Dermis blood vessel endothelial cell (primary cell): ENCODE results near the gene PTPRE. TPM values are rescaled to one million over a fixed set of nuclear protein-coding genes. Genes with fewer than 3 reads are reported as not detected.

ENCODE experiments used
- DNase-seq: peaks from one replicate; pipeline ENCODE4 v3.0.0; 2010
- total RNA-seq: library from RNA; depleted of rRNA; stranded (reverse); fragments of >200 nt; gene quantifications from 2 replicates; pipeline ENCODE4 v1.2.3, GENCODE V29; 2014

The PTPRE gene
- total RNA-seq, 1 donor from 2014 or later: 178 TPM

DNA sequence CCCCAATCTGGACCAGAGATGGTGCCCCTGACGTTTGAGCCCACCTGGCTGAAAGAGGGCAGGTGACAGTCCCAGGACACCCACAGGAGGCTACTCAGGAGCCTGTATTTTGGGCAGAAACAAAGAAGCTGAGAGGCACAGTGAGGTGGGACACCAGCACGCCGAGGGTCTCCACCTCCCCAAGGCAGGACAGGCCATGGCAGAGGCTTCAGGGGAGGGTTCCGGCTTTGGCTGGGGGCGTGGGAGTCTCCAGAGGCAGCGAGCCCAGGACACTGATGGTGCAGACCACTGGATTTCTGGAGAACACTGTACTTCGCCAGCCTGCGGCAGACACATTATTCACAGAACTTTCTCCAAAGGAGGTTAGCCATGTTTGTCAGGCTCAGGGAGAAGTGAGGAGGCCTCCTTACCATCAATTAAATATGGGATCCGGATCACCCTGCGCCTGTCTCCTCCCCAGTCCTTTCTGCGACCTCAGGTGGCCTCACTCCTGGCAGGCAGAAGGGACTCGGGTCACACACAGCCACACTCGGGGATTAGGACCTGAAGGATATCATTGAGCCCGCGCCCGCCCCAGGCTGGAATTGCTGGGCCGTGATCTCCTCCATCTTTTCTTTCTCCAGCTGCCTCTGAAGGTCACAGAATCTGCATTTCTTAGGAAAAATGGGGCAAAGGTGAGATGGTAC lies 121.1 kb downstream of the PTPRE start:
- DNase-seq: no peak

DNA sequence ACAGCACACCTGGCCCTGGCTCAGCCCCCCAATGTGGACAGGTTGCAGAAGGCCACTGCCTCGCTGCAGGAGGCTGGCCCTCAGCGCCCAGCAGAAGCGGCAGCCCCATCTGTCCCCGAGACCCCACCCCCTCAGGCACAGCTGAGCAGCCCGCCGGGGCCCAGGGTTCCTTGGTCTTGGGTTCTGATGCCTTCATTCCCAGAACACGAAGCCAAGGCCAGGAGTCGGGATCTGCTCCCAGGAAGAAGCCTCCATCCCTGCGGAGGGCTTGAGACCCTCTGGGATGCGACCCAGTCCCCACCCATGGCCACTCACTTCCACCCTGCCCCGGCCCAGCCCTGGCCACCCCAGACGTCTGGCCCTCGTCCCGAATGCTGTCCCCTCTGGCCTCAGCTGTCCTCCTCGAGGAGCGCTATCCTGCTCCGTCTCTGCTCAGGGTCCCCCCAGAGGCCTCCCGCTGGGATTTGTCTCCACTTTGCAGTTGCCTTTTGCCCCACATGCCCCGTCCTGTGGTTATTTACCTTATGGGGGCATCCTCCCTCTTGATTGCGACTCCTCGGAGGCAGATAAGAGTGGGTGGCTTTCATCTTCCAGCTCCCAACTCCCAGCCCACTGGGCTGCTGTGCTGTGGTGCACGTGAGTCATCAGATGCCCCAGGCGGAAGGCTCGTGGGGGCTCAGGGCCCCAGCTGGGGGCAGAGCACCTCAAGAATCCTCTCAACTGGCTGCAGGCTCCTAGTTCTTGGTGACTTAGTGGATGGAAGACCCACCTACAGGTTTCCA lies 121.8 kb downstream of the PTPRE start:
- DNase-seq: no peak

DNA sequence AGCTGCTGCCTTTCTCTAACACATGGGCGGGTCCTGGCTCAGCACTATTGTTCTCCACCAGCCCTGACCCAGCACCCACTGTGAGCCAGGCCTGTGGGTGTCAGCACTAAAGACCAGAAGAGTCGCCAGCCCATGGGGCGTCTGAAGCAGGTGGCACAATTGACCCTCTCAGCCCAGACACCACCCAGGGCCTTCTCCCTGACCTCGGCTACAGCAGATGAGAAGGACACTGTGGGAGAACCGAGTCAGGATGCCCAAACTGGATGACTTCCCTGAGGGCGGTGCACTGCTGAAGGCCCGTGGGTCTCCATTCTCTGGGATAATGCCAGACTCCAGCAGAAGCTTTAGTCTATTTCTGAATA lies 122.4 kb downstream of the PTPRE start:
- no peak for DNase-seq

DNA sequence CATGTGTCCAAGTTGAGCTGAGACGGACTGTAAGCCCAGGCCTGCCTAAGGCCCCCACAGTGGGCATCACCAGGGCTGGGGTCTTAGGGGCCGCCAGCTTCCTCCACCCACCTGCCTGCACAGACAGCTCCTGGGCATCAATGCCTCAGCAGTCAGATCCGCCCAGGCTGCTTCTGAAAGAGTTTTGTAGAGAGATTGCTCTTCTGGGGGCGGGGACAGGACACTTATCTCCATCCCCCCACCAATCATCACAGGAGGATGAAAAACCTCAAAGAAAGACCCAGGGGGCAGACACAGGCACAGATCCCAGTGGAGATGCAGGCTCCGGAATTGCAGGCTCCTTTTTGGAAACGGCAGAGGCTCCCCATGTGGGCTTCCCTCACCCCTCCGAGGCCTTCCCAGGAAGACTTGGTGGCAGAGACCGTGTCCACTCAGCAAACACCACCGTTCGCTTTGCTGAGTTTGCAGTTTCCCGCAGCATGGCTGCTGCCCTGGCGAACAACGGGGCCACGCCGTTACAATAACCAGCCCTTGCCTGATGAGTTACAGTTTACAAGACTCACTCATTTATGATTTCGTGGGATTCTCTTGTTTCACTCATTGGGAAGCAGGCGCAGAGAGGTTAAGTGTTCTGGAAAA lies 122.9 kb downstream of the PTPRE start:
- DNase-seq: no peak

DNA sequence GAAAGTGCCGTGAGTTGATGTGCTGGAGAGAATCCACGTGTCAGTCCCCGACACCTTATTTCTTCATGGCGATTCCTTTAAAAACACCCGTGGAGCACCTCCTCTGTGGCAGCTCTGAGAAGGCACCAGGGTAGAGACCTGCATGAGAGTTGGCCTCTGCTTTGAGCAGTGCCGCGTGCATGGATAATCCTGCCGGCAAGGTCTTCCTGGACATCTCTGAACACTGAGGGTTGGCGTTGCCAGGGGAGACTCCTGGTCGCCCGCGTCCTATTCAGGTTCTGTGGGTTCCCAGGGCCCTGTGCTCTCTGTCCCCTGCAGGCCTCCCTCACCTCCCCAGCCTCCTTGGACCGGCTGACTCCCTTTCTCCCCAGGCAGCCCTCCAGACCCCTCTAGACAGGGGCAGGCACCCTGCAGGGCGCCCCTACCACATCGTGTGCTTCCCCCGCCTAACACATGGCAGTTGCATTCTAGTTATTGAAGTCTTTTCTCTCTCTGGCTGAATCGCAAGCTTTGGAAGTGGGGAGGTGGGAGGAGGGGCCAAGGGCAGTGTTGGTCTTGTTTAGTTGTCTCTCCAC lies 123.7 kb downstream of the PTPRE start:
- DNase-seq: no peak

DNA sequence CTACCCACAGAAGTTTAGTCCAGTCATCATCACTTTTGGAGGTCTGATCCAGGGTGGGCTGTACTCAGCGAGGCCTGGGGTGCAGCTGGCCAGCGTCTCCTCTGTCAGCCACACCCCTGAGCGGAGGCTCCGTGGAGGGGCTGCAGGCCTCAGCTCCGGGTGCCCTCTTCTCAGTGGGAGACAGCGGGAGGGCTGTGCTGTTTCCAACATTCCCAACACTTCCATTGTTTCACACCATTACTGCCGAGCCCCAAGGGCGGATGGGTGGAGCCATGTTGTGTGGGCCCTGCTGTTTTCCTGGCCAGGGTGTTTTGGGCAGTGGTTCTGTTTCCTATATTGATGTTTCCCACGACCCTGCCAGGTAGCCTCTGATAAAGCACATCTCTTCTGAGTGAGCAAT lies 124.3 kb downstream of the PTPRE start:
- DNase-seq: no peak

DNA sequence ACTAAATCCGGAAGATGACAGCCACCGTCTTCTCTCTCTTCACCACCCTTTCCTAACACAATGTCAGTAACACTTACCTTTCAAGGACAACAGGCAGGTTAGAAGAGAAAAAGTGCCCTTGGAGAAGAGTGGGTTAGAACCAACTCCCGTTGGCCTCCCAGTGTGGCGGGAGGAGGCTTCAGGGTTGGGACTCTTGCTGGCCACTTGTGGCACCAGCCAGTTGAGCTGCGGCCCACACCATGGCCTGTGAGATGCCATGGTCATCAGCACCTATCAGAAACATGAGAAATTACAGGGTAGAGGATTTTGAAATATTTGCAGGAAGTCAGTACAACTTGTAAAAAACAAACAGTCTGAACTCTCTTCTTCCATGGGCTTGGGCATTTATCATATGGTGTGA lies 125.6 kb downstream of the PTPRE start:
- DNase-seq: no peak

DNA sequence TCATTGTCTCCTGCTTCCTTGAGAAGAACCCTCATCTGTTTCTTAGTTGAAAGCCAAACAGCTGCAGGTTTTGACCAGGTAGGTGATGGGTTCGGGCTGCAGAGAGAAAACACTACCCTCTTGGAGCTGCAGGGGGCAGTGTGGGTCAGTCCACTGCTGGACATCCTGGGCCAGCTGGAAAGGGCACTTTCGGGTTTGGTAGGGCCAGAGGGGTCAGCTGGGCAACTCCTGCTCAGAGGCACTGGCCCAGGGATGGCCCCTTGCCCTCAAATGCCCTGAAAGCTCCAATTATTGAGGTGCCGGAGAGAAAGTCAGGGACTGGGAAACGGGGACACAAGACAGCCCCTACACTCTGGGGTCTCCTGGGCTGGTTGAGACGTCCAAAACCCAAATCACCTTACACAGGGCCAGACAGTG lies 128.7 kb downstream of the PTPRE start:
- peak; percentile 60 for DNase-seq

DNA sequence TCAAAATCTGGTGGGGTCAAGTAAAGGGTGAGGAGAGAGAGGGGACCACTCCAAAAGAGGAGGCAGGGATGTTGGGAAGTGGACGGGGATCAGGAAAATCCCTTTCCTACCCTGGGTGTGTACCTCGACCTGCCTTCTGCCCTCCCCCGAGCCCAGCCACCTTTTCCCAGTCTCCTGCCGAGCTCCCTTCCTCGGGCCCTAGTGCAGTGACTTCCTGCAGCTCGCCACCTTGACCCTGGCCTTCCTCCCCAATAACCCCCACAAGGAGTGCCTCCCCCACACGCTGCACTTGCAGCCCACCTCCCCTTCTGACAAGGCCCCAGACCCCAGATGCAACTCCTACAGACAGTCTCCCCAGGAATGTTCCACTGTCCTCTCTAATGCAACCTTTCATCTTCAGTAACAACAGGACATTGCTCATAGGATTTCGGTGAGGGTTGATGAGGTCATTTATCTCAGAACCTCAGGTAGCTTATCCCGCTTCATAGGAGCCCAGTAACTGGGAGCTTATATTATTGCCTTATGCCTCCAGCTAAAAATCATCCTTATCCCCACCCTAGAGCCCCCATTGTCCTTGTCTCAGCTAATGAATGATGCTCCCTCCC lies 129.2 kb downstream of the PTPRE start:
- no peak for DNase-seq

DNA sequence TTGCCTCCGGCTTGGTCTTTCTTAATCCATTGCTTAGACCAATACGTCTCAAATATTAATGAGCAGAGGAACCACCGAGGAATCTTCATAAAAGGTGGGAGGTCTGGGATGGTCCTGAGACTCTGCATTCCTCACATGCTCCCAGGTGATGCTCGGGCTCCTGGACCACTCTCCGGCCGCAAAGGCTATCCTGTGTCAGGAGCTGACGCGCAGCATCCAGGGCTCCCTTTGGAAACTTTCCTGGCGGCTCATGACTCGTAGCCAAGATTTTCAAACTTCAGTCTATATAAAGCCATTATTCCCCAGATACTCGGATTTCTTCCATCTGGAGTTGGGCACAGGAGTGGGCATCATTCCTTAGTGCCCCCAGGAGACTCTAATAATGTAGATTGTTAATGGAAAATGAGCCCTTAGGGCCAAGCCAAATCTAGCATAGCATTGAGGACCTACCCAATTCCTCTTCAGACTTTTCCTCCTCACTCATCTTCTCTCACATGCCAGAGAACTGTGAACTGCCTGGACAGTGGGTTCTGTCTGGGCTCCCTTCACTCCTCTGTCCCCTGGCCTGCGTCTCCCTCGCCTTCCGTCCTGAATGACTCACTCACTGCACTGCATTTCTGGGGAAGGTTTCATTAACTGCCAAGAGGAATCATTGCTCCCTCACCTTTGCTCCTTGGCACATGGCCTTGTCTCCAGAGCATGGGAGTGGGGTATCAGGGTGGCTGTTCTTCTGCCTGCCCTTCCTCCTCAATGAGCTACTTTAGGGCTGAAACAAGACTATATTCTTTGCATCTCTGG lies 130.0 kb downstream of the PTPRE start:
- DNase-seq: peak; percentile 83

DNA sequence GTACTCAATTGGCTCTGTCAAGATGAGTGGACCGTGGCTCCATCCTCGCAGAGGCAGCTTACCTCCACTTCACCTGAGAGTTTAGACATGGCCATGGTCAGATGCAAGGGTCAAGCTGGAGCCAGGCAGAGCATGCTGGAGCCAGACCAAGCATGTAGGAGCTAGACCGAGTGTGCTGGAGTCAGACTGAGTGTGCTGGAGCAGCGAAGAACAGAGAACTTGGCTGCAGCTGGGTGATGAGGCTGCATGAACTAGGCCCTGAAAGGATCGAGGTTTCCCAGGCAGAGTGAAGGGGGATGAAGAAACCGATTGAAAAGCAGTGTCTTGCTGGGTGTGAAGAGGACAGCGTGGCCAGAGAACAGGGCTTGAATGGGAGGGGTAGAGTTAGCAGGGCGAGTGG lies 133.2 kb downstream of the PTPRE start:
- DNase-seq: no peak

DNA sequence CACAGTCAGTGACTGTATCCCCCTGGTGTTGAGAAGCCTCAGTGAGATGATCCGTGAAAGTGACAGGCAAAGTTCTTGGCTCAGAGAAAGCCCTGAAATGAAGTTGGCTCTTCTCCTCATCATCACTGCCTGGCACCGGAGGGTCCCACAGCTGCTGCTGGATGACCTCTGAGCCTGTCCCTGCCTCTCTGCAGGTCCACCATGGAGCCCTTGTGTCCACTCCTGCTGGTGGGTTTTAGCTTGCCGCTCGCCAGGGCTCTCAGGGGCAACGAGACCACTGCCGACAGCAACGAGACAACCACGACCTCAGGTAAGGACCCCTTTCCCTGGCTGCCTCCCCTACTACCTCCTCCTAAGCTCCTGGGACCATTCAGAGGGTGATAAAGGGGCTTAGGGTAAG lies 133.8 kb downstream of the PTPRE start:
- no peak for DNase-seq

DNA sequence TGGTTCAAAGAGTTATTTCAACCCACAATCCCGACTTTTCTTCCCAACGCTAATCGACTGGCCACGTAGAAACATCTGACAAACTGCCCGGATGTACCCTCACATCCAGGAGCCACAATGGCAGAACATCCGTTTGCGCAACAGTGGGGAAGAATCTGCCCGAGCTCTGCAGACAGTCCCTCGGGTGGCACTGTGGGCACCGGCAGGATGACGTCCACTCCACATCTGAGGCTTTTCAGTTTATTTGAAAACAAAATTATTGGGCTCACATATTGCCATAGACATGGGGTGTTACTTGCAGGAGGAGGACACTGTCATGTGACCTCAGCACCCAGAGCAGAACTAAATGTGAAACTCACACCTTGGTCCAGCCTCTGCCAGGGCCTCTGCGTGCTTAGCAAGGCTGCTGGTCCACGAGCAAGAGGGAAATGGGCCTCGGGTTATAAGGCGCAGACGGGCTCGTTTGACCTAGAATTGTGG lies 135.3 kb downstream of the PTPRE start:
- no peak for DNase-seq

DNA sequence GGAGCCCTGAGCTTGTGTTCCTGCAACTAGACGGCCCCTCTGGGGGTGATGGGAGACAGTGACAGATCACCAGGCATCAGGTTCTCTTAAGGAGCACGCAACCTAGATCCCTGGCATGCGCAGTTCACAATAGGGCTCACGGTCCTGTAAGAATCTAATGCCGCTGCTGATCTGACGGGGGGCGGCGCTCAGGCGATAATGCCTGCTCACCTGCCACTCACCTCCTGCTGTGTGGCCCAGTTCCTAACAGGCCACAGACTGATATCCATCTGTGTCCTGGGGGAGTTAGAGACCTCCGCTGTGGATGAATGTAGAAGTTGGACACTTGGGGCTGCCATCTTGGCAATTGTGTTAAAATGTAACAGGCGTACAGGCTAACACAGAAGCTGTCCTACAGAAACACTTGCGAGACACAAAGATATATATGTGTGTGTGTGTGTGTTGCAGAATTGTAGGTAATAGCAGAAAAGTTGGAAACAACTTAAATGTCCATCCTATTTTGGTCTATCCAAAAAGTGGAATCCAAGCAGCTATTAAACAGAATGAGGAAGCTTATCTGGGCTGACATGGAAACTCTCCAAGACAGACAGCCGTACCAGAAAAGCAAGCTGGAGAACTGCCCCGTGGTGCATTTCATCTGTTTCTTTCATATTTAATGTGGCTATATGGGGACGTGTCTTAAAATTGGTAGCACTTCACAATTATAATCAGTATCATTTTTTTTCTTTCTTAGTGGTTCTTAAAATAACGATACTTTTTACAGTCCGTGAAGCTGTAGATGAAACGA lies 136.5 kb downstream of the PTPRE start:
- DNase-seq: no peak

DNA sequence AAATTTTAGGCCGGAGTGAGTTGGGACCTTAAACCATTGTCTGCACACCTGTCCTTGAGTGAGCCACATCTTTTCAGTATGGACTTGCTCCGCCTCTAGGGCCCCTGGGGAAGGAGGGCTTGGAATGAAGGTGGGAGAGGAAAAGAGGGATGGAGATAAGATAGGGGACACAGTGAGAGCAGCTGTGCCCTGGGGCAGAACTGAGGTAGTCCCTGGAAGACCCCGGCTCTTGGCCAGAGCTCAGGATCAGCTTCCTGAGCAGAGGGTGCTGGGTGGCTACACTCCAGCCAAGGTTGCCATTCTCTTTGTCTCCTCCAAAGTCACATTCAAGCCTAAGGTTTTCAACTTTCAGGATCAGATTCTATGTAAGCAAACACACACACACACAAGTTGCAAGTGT lies 137.3 kb downstream of the PTPRE start:
- no peak for DNase-seq

DNA sequence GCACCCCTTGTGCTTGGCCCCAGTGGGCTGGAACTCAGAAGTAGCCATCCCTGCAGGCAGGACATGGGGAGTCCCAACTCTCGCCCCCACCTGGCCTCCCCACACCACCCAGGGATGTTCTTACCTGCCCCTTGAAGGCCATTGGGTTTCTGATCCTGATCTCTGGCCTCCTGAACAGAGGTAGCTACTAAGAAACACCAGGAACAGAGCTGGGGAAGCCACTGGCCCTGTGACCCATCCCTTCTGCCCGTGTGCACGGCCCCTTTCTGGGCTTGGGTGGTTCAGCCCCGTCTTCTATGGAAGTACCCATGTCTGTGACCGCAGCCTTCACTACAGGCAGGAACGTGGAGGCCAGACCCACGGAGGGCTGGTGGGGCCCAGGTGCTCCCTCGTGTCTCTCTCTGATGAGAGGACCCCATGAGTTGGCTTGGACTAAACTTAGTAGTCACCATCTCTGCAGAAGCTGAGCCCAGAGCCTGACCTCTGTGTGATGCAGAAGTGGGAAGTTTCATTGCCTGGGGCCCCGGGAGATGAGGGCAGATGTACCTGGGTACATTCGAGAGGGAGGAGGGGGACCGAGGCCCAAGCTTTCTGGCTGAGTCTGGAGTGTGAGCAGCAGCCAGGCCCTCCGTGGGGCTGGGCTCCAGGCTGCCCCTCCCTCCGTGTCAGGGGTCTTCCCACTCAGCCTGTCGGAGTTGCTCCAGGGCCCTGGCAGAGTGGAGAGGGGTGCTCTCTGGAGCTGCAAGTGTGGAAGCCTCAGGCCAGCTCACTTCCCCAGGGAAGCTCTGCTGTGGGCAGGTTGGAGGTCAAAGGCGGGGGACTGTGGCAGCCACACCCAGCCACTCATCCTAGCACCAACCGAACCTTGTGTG lies 138.3 kb downstream of the PTPRE start:
- no peak for DNase-seq

DNA sequence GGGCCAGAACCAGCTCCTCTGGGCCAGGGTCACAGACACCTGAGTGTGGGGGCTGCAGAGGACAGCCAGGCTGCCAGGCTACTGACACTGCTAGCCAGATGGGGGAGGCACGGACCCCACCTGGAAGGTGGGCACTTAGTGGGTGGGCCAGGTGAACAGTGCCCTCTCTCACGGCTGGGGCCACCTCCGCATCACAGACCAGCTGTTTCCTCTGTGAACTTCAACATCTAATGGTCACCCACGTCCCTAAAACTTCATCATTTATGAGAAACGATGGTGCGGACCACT lies 138.9 kb downstream of the PTPRE start:
- DNase-seq: no peak

DNA sequence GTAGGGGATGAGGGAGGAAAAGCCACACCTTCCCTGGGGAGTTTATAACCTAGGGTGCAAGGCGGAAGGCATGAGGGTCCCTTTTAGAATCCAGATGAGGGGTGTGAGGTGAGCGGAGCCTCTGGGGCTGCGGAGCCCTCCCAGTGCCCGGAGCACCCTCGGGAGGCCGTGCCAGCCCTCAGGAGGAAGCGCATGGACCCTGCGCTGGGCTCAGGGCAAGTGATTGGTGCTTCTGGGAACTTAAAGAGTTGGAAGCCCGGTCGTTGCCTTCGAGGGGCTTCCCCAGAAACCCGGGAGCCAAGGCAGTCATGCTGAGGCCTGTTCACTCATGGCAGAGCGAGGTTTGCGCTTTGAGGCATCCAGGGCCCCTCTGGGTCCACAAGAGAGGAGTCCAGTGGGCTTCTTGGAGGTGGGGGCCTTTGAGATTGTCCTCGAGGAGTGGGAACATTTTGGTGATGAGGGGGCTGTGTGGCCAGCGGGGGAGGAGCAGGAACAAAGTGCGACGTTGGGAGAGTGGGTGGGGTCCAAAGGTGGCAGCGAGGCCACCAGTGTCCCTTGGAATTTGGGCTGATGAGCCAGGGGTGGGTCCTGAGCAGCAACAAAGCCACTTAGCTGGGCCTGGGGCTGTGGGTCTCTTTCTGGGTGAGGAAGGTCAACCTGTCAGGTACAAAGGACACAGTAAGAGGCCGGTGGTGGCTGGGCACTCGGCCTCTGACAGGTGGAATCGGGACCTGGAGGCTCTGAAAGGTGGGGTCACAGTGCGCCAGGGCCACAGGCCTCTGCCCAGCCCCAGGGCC lies 139.5 kb downstream of the PTPRE start:
- no peak for DNase-seq

DNA sequence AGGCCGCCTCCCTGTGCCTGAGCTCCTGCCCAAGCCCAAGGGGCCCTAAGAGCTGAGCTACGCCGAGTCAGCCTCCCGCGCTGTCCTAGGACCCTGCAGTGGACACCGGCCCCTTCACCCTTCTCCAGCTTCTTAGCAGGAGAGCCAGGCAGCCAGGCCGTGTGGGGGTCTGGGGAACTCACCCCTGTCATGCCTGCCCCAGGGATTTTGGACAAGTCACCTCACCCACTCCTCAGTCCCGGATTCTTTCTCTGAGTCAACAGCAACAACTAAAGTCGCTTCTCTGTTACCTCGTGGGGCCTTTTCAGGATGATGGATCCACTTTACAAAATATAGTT lies 140.0 kb downstream of the PTPRE start:
- DNase-seq: no peak

DNA sequence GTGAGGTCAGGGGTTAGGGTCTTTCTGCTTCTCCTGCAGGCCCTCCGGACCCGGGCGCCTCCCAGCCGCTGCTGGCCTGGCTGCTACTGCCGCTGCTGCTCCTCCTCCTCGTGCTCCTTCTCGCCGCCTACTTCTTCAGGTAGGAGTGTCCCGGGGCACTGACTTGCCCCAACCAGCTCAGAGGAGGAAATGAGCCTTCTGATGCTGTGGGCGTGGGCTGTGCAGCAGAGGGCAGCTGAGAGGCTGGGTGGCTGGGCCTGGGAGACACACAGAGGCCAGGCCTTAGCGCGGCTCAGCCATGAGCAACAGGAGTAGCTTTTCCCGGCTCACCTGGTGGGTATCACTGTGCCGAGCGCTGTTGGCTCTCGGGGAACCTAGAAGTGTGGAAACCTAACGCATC lies 140.4 kb downstream of the PTPRE start:
- DNase-seq: peak; percentile 90
